Osteoblast (primary cell): ENCODE measurements around the gene CHST5. TPM values are rescaled to one million over a fixed set of nuclear protein-coding genes. Genes with fewer than 3 reads are reported as not detected.
A peak's percentile ranks its signal among the peaks of the same experiment; 100 is the strongest.
"Not testable (repeated sequence)": the region's sequence is repeated elsewhere in the genome, so short reads cannot be mapped to it uniquely, and the experiment has no call there.

Experiments
- DNase-seq: peaks from one replicate; pipeline ENCODE4 v3.0.0; 2011; ENCODE audit warnings: low spot score, mixed read lengths; ENCODE audit not compliant: insufficient read length; ENCODE audit errors: missing footprints
- H2AFZ ChIP-seq: 2 replicates; pipeline ENCODE4 v1.6.0; 2011; ENCODE audit warnings: mild to moderate bottlenecking, low read length
- H3K27ac ChIP-seq: 2 replicates; pipeline ENCODE4 v1.5.1; 2011; ENCODE audit warnings: mild to moderate bottlenecking, low read depth, low read length, moderate library complexity
- H3K27me3 ChIP-seq: 2 replicates; pipeline ENCODE4 v1.6.0; 2012; ENCODE audit warnings: mild to moderate bottlenecking, control low read depth, inconsistent platforms, low read length, moderate library complexity; ENCODE audit not compliant: insufficient read depth
- H3K36me3 ChIP-seq: 2 replicates; pipeline ENCODE4 v1.5.1; 2011; ENCODE audit warnings: mild to moderate bottlenecking, low read length, control low read depth, moderate library complexity; ENCODE audit not compliant: insufficient read depth
- H3K4me1 ChIP-seq: 2 replicates; pipeline ENCODE4 v1.5.1; 2011; ENCODE audit warnings: mild to moderate bottlenecking, low read length, control low read depth, moderate library complexity; ENCODE audit not compliant: insufficient read depth
- H3K4me2 ChIP-seq: 2 replicates; pipeline ENCODE4 v1.6.0; 2011; ENCODE audit warnings: mild to moderate bottlenecking, low read length; ENCODE audit not compliant: insufficient read depth
- H3K4me3 ChIP-seq: fragments of 200-600 bp; sonication (generic); 3 replicates; pipeline ENCODE4 v1.5.1; 2012; ENCODE audit warnings: mild to moderate bottlenecking, low read length, inconsistent platforms; ENCODE audit not compliant: insufficient read depth
- H3K79me2 ChIP-seq: 2 replicates; pipeline ENCODE4 v1.6.0; 2012; ENCODE audit warnings: mild to moderate bottlenecking, low read length, control low read depth, inconsistent platforms; ENCODE audit not compliant: insufficient read depth
- H3K9me3 ChIP-seq: 2 replicates; pipeline ENCODE4 v1.5.1; 2011; ENCODE audit warnings: low read depth, low read length, control low read depth
- H4K20me1 ChIP-seq: 2 replicates; pipeline ENCODE4 v1.6.0; 2012; ENCODE audit warnings: mild to moderate bottlenecking, low read length, control low read depth; ENCODE audit not compliant: insufficient read depth
- total RNA-seq: library from RNA; depleted of rRNA; stranded (reverse); fragments of >200 nt; gene quantifications from 2 replicates; pipeline ENCODE4 v1.2.3, GENCODE V29; 2012
- TF ChIP-seq, protein P1 (sequence below): IDR thresholded peaks from 2 replicates; pipeline ENCODE4 v1.5.1; 2011; ENCODE audit warnings: mild to moderate bottlenecking, low read depth, low read length, moderate library complexity; ENCODE audit errors: extremely low read depth

The CHST5 gene
- total RNA-seq, 1 donor: not detected

DNA sequence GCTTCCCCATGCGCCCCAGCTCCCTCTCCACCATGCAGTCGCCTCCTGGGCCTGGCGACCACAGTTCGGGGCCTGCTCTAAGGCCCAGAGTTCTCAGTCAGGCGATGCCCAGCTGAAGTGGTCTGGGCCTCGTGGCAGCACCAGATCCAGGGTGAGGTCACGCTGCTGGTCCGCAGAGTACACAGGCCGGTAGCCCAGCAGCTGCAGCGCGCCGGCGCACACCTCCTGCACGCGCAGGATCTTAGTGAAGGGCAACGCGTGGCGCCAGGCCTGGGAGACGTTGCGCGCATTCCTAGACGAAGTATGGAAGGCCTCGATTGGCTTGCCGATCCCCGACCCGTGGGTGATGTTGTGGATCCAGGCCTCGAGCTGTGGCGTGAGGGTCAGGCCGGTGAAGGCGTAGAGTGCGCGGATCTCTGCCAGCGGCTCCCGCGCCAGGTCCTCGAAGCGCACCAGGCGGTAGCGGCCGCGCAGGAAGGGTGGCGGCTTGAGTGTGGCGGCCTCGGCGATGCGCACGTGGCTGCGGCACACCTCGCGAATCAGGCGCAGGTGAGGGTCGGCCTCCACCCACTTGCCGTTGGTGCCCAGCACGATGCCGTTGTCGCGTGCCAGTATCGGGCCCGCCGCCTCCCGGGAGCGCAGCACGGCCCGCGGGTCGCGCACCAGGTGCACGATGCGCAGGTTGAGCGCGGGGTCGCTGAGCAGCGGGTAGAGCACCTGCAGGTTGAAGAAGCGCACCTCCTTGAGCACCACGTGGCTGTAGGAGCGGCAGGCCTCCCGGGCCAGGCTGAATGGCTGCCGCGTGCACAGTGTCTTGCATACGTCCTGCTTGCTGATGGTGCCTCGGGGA lies 6.6 kb downstream of the CHST5 start:
- Histone ChIP-seq H3K79me2 (no peaks in the 10 kb centered on the region), H3K36me3 (no peaks in the 10 kb centered on the region), H3K4me1 (no peaks in the 10 kb centered on the region), H3K4me3 (no peak overlapping the region), H2AFZ (no peak overlapping the region), H3K4me2 (no peak overlapping the region), H3K27me3 (no peaks in the 10 kb centered on the region), H3K27ac (no peak overlapping the region), H4K20me1 (no peaks in the 10 kb centered on the region), H3K9me3 (no peaks in the 10 kb centered on the region)
- TF ChIP-seq, protein P1, sequence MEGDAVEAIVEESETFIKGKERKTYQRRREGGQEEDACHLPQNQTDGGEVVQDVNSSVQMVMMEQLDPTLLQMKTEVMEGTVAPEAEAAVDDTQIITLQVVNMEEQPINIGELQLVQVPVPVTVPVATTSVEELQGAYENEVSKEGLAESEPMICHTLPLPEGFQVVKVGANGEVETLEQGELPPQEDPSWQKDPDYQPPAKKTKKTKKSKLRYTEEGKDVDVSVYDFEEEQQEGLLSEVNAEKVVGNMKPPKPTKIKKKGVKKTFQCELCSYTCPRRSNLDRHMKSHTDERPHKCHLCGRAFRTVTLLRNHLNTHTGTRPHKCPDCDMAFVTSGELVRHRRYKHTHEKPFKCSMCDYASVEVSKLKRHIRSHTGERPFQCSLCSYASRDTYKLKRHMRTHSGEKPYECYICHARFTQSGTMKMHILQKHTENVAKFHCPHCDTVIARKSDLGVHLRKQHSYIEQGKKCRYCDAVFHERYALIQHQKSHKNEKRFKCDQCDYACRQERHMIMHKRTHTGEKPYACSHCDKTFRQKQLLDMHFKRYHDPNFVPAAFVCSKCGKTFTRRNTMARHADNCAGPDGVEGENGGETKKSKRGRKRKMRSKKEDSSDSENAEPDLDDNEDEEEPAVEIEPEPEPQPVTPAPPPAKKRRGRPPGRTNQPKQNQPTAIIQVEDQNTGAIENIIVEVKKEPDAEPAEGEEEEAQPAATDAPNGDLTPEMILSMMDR: no peak
- no peak for DNase-seq

DNA sequence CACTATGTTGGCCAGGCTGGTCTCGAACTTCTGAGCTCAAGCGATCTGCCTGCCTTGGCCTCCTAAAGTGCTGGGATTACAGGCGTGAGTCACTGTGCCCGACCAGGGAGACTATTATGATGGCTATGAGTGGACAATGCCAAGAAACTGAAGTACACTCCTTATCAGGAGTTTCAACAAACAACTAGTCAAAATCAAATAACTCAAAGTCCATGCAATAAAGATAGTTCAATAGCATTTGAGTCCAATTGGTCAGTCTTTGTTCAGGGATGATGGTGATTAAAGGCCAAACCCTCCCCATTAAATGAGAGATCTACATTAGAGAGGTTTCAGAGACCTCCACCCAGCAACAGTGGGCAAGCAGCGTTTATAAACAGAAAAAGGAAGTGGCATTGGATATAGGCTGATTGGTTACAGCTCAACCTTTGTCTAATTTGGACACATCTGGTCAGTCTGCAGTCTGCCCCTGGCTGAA lies 8.0 kb downstream of the CHST5 start:
- H3K27me3 ChIP-seq: no peaks in the 10 kb centered on the region
- H3K9me3 ChIP-seq: no peaks in the 10 kb centered on the region
- no peak overlapping the region for H3K4me2 ChIP-seq
- no peak overlapping the region for H3K27ac ChIP-seq
- H3K79me2 ChIP-seq: no peaks in the 10 kb centered on the region
- no peaks in the 10 kb centered on the region for H3K36me3 ChIP-seq
- H4K20me1 ChIP-seq: no peaks in the 10 kb centered on the region
- TF ChIP-seq, protein P1: no peak
- no peak for DNase-seq
- no peak overlapping the region for H3K4me3 ChIP-seq
- H2AFZ ChIP-seq: no peak overlapping the region
- no peaks in the 10 kb centered on the region for H3K4me1 ChIP-seq

DNA sequence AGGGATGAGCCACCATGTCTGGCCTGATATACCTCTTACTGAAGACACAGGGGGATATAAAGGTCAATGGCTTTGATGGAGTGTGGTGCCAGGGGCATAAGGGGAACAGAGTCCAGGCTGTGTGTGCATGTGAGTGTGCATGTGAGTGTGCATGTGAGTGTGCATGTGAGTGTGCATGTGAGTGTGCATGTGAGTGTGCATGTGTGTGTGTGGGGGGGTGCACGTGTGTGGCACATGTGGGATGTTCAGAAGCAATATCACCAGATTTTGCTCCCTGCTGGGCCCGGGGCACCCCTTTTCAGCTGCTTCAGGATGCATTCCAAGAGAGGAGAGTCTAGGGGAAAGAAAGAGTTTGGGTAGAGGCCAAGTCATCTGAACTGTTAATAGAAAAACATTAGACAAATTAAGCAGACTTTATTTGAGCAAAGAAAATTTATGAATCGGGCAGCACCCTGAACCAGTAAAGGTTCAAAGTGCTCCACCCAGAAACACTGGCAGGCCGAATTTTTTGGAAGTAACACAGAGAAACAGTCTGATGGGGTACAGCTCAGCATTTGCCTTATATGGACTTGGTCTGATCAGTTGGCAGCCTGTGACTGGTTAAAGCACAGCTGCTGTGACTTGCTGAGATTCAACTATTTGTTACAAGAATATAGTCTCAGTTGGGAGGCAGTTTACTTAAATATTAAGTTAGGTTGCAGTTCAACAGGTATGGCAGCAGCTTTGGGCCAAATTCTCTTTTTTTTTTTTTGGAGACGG lies 9.7 kb downstream of the CHST5 start:
- no peaks in the 10 kb centered on the region for H3K36me3 ChIP-seq
- no peak for DNase-seq
- H3K9me3 ChIP-seq: no peaks in the 10 kb centered on the region
- H3K4me2 ChIP-seq: no peak overlapping the region
- H4K20me1 ChIP-seq: no peaks in the 10 kb centered on the region
- H3K27me3 ChIP-seq: no peaks in the 10 kb centered on the region
- TF ChIP-seq, protein P1: no peak
- no peak overlapping the region for H3K27ac ChIP-seq
- H2AFZ ChIP-seq: no peak overlapping the region
- H3K4me1 ChIP-seq: no peaks in the 10 kb centered on the region
- no peaks in the 10 kb centered on the region for H3K79me2 ChIP-seq
- H3K4me3 ChIP-seq: no peak overlapping the region

DNA sequence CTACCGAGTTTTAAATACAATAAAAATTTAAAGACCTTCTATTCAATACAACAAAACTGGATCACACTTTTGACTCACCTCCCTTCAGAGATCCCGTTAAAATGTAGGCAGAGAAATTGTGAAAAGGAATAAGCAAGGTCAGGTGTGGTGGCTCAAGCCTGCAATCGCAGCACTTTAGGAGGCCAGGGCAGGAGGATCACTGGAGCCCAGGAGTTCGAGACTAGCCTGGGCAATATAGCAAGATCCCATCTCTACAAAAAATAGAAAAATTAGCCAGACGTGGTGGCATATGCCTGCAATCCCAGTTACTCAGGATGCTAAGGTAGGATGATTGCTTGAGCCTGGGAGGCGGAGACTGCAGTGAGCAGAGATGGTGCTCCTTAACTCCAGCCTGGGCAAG lies 16.7 kb downstream of the CHST5 start:
- Histone ChIP-seq H3K27ac (no peak overlapping the region), H3K27me3 (no peaks in the 10 kb centered on the region), H3K4me3 (no peak overlapping the region), H2AFZ (no peak overlapping the region), H3K9me3 (no peaks in the 10 kb centered on the region), H4K20me1 (no peaks in the 10 kb centered on the region), H3K36me3 (no peaks in the 10 kb centered on the region), H3K4me2 (no peak overlapping the region), H3K79me2 (peaks cover 3% of the 10 kb centered on the region), H3K4me1 (peaks cover 7% of the 10 kb centered on the region)
- no peak for DNase-seq
- TF ChIP-seq, protein P1: no peak

DNA sequence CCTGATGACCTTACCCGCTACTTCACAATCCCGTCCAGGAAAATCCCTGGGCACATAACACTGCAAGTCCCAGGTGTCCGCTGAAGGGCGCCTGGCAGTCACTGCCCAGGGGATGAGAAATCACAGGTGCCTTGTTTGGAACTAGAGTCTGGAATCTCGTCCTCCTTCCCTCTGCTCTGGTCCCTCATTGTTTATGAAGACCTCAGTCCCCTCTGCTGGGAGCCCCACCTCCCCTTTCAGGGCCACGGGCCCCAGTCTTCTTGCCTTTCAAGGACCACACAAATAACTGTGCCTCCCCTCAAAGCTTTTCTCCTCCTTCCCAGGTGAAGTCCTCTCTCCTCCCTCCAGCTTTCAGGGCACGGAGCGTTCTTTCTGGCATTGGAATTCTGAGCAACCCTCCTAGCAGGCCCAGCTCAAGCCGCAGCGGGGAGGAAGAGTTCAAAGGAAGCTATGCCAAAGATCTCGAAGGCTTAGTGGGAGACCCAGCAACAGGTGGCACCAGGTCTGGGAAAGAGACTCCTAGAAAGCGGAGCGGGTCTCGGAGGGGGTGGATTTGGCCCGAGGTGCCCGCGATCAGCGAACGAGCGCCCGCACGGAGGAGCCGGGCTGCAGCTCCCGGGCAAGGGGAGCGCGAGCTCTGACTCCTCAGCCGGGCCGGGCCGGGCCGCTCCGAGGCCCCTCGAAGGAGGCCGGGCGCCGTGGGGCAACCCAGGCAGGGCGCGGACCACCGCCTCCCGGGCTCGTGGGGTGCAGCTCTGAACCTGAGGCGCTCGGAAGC lies 19.5 kb downstream of the CHST5 start:
- H3K9me3 ChIP-seq, DNase-seq, H4K20me1 ChIP-seq, H3K4me1 ChIP-seq, H3K27me3 ChIP-seq, H3K36me3 ChIP-seq, H3K79me2 ChIP-seq: not testable (repeated sequence)
- Histone ChIP-seq H3K27ac (peak overlapping the region; percentile 83), H3K4me2 (peak overlapping the region; percentile 86), H2AFZ (peak overlapping the region; percentile 91), H3K4me3 (peak overlapping the region; percentile 89)
